GM21723 (cell line): ENCODE data around the gene SLC9A5.

Source experiments
- ATAC-seq: cut with Tn5 transposase; IDR thresholded peaks from one replicate; pipeline ENCODE4 v1.9.1; 2021; ENCODE audit warnings: mild to moderate bottlenecking, moderate library complexity; ENCODE audit not compliant: unreplicated experiment

The SLC9A5 gene

GRCh38 chr16:67255553-67256221, 6.9 kb downstream of the SLC9A5 start:
- no peak for ATAC-seq

- no peak for ATAC-seq
These were observed 8.0 kb downstream of the SLC9A5 start for GRCh38 chr16:67256701-67257230.

GRCh38 chr16:67257486-67258160, 8.8 kb downstream of the SLC9A5 start:
- ATAC-seq, result no peak

GRCh38 chr16:67258161-67258835, 9.5 kb downstream of the SLC9A5 start:
- ATAC-seq, result no peak

- ATAC-seq, result no peak
These were observed 10.9 kb downstream of the SLC9A5 start for GRCh38 chr16:67259705-67260104.

- ATAC-seq, result no peak
These were observed 11.8 kb downstream of the SLC9A5 start for GRCh38 chr16:67260426-67261063.

GRCh38 chr16:67263201-67263600, 14.4 kb downstream of the SLC9A5 start:
- no peak for ATAC-seq

GRCh38 chr16:67264277-67264676, 15.5 kb downstream of the SLC9A5 start:
- no peak for ATAC-seq

- no peak for ATAC-seq
These were observed 16.1 kb downstream of the SLC9A5 start for GRCh38 chr16:67264866-67265265.

GRCh38 chr16:67265834-67266233, 17.1 kb downstream of the SLC9A5 start:
- ATAC-seq, result no peak

GRCh38 chr16:67268136-67268579, 19.4 kb downstream of the SLC9A5 start:
- no peak for ATAC-seq

GRCh38 chr16:67269766-67270165, 21.0 kb downstream of the SLC9A5 start:
- no peak for ATAC-seq

- no peak for ATAC-seq
These were observed 22.2 kb downstream of the SLC9A5 start for GRCh38 chr16:67270931-67271338.

- no peak for ATAC-seq
These were observed 22.7 kb downstream of the SLC9A5 start for GRCh38 chr16:67271446-67271845.

- no peak for ATAC-seq
These were observed 26.5 kb downstream of the SLC9A5 start for GRCh38 chr16:67275321-67275720.

GRCh38 chr16:67277294-67277998, 28.7 kb downstream of the SLC9A5 start:
- ATAC-seq, result no peak

GRCh38 chr16:67277999-67278772, 29.4 kb downstream of the SLC9A5 start:
- ATAC-seq, result no peak

GRCh38 chr16:67278773-67279295, 30.1 kb downstream of the SLC9A5 start:
- ATAC-seq, result peak; percentile 44

- peak; percentile 84 for ATAC-seq
These were observed 30.7 kb downstream of the SLC9A5 start, which contains the start of gene PLEKHG4 for GRCh38 chr16:67279296-67280089. PLEKHG4 (plus strand) TSS chr16:67279532; CDS start chr16:67280045, 513 bp downstream.
